SK-N-SH (cell line): Measurements from ENCODE around the gene IGF1R. TPM values are rescaled to one million over a fixed set of nuclear protein-coding genes. Genes with fewer than 3 reads are reported as not detected.

ENCODE experiments used
- CTCF ChIA-PET: fragments of 300-600, 350-600 bp; formaldehyde crosslinking; extraction: SDS; loops from one replicate; lab custom pipeline; 2021; lab: Yijun Ruan, JAX
- POLR2A ChIA-PET: fragments of 350-600 bp; sonication (Branson Sonifier 250); formaldehyde crosslinking; extraction: SDS; loops from one replicate; lab custom pipeline; 2020; ENCODE audit warnings: antibody characterized with exemption, inconsistent platforms; lab: Yijun Ruan, JAX
- DNase-seq: peaks from one replicate; pipeline ENCODE4 v3.0.0; 2012
- H2AFZ ChIP-seq: fragments of 200-600 bp; sonication (generic); 2 replicates; pipeline ENCODE4 v1.8.1; 2016; ENCODE audit warnings: antibody characterized with exemption, mild to moderate bottlenecking, low read depth
- H3F3A ChIP-seq: fragments of 200-600 bp; sonication (generic); replicated peaks from 2 replicates; pipeline ENCODE3; 2016; ENCODE audit warnings: antibody characterized with exemption, mild to moderate bottlenecking; ENCODE audit not compliant: insufficient read depth
- H3K27ac ChIP-seq, 2 experiments: fragments of 200-500 bp in 1 of 2; fragments of 200-600 bp in 1 of 2; sonication (Bioruptor generic) in 1 of 2; sonication (generic), shearing (Covaris generic) in 1 of 2; 2 replicates each; pipeline versions ENCODE4 v1.5.1 to v1.6.1; 2014 to 2016; ENCODE audit warnings: low read depth in 2 of 2, inconsistent platforms in 1 of 2, low read length in 1 of 2, mild to moderate bottlenecking in 1 of 2, mixed read lengths in 1 of 2
- H3K27me3 ChIP-seq: fragments of 200-600 bp; sonication (generic), shearing (Covaris generic); 2 replicates; pipeline ENCODE4 v1.6.1; 2016; ENCODE audit warnings: mixed run types; ENCODE audit not compliant: insufficient read depth
- H3K36me3 ChIP-seq, 2 experiments: fragments of 200-500 bp in 1 of 2; fragments of 200-600 bp in 1 of 2; sonication (Bioruptor generic) in 1 of 2; sonication (generic) in 1 of 2; replicated peaks in 1 of 2; 2 replicates each; pipeline versions ENCODE3 to v1.5.1; 2014 to 2016; ENCODE audit warnings: low read length in 1 of 2, mild to moderate bottlenecking in 1 of 2; ENCODE audit not compliant: insufficient read depth in 2 of 2, control insufficient read depth in 1 of 2
- H3K4me1 ChIP-seq, 2 experiments: fragments of 200-500 bp in 1 of 2; fragments of 200-600 bp in 1 of 2; sonication (Bioruptor generic) in 1 of 2; sonication (generic), shearing (Covaris generic) in 1 of 2; 2 replicates each; pipeline versions ENCODE4 v1.5.1 to v1.6.1; 2014 to 2016; ENCODE audit warnings: low read depth in 1 of 2, low read length in 1 of 2, mixed run types in 1 of 2; ENCODE audit not compliant: insufficient read depth in 2 of 2, control insufficient read depth in 1 of 2
- H3K4me2 ChIP-seq: fragments of 200-600 bp; sonication (generic), shearing (Covaris generic); 2 replicates; pipeline ENCODE4 v1.6.1; 2017; ENCODE audit warnings: mixed run types
- H3K4me3 ChIP-seq, 2 experiments: fragments of 200-500 bp in 1 of 2; fragments of 200-600 bp in 1 of 2; sonication (Bioruptor generic) in 1 of 2; sonication (generic), shearing (Covaris generic) in 1 of 2; 2 replicates each; pipeline versions ENCODE4 v1.5.1 to v1.8.1; 2014 to 2016; ENCODE audit warnings: low read depth in 2 of 2, inconsistent platforms in 1 of 2, low read length in 1 of 2, mild to moderate bottlenecking in 1 of 2, mixed read lengths in 1 of 2, moderate library complexity in 1 of 2
- H3K79me2 ChIP-seq: fragments of 200-600 bp; sonication (generic); 2 replicates; pipeline ENCODE4 v1.8.1; 2017; ENCODE audit warnings: mild to moderate bottlenecking; ENCODE audit not compliant: insufficient read depth
- H3K9ac ChIP-seq: fragments of 200-600 bp; sonication (generic); 2 replicates; pipeline ENCODE4 v1.6.1; 2017; ENCODE audit warnings: mixed run types
- H3K9me2 ChIP-seq: fragments of 200-600 bp; sonication (generic); 2 replicates; pipeline ENCODE4 v1.6.1; 2017; ENCODE audit warnings: mixed run types
- H3K9me3 ChIP-seq: fragments of 200-600 bp; sonication (generic); 2 replicates; pipeline ENCODE4 v1.6.1; 2017; ENCODE audit warnings: mixed run types, mild to moderate bottlenecking, moderate library complexity
- H4K20me1 ChIP-seq: fragments of 200-600 bp; sonication (generic); 2 replicates; pipeline ENCODE4 v1.6.1; 2017; ENCODE audit warnings: mild to moderate bottlenecking, mixed run types; ENCODE audit not compliant: insufficient read depth
- CTCF ChIP-seq: fragments of 200-600 bp; sonication (generic); IDR thresholded peaks from 2 replicates; pipeline ENCODE4 v1.6.1; 2017; ENCODE audit warnings: antibody characterized with exemption, mild to moderate bottlenecking, moderate library complexity
- ELF1 ChIP-seq: IDR thresholded peaks from 2 replicates; pipeline ENCODE4 v1.4.0; 2012
- FOXJ3 ChIP-seq: sonication (generic); formaldehyde crosslinking; IDR thresholded peaks from 2 replicates; pipeline ENCODE4 v1.5.1; 2020; ENCODE audit warnings: mild to moderate bottlenecking, missing genetic modification reagents
- FOXM1 ChIP-seq: IDR thresholded peaks from 2 replicates; pipeline ENCODE4 v1.4.0; 2012; ENCODE audit warnings: low read depth, mild to moderate bottlenecking
- GABPA ChIP-seq: IDR thresholded peaks from 2 replicates; pipeline ENCODE4 v1.4.0; 2012; ENCODE audit warnings: low read depth, mild to moderate bottlenecking
- GATA2 ChIP-seq: sonication (generic); formaldehyde crosslinking; IDR thresholded peaks from 2 replicates; pipeline ENCODE4 v1.5.0; 2020; ENCODE audit warnings: mild to moderate bottlenecking, missing genetic modification reagents
- MEF2A ChIP-seq: IDR thresholded peaks from 2 replicates; pipeline ENCODE4 v1.4.0; 2012; ENCODE audit warnings: low read depth, borderline replicate concordance
- NFIC ChIP-seq: IDR thresholded peaks from 2 replicates; pipeline ENCODE4 v1.4.0; 2012; ENCODE audit warnings: borderline replicate concordance
- PBX3 ChIP-seq: IDR thresholded peaks from 2 replicates; pipeline ENCODE4; 2012
- POLR2AphosphoS5 ChIP-seq: IDR thresholded peaks from 2 replicates; pipeline ENCODE4 v1.6.1; 2012; ENCODE audit warnings: low read depth, low read length
- RAD21 ChIP-seq: IDR thresholded peaks from 2 replicates; pipeline ENCODE4 v1.6.1; 2012; ENCODE audit warnings: mild to moderate bottlenecking, low read length
- RFX5 ChIP-seq: IDR thresholded peaks from 2 replicates; pipeline ENCODE4 v1.6.1; 2012; ENCODE audit warnings: mild to moderate bottlenecking, improper control_type of control experiment, low read length
- RXRA ChIP-seq: IDR thresholded peaks from 2 replicates; pipeline ENCODE4 v1.4.0; 2012; ENCODE audit warnings: low read depth, mild to moderate bottlenecking, borderline replicate concordance
- SIN3A ChIP-seq: IDR thresholded peaks from 2 replicates; pipeline ENCODE4 v1.6.1; 2012; ENCODE audit warnings: low read depth, mild to moderate bottlenecking, low read length, moderate library complexity, borderline replicate concordance
- SMC3 ChIP-seq: IDR thresholded peaks from 2 replicates; pipeline ENCODE4 v1.6.1; 2012; ENCODE audit warnings: low read depth, low read length, improper control_type of control experiment
- USF1 ChIP-seq: IDR thresholded peaks from 2 replicates; pipeline ENCODE4 v1.4.0; 2012; ENCODE audit warnings: low read depth, borderline replicate concordance
- WGBS: methylation state at CpG from one replicate; pipeline ENCODE4 v1.1.6; 2017; ENCODE audit warnings: low lambda C conversion rate; 5-methylcytosine and 5-hydroxymethylcytosine counted together
- polyA plus RNA-seq, 3 experiments: library from polyadenylated mRNA; depleted of rRNA; stranded (reverse); fragments of >200 nt; gene quantifications; 2 replicates each; pipeline ENCODE4 v1.2.3, GENCODE V29; 2012
- TF ChIP-seq, protein P1 (sequence below): IDR thresholded peaks from 2 replicates; pipeline ENCODE4 v1.6.1; 2012; ENCODE audit warnings: mild to moderate bottlenecking, low read depth, low read length, moderate library complexity

Gene IGF1R
- polyA plus RNA-seq, 1 of the 3 experiments (the other 2 are of a cell fraction): 9.5 TPM

DNA sequence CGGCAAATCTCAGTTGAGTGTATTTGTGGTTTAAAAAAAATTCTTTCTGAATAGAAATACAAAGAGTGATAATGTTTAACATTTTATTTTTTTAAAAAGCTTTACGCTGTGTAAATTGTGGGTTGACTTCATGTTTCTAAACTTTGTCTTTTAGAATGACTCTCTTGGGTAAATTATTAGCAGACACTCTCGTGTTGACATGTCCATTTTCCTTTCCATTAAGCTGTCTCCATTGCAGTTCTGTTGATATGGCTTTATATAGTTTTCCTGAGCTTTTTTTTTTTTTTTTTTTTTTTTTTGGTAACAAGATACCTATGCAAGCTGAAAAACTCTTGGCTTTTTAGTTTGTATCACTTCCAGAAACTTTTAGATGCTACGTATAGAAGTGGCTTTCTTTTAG is 92.6 kb downstream of the IGF1R start:
- DNase-seq: no peak
- TF ChIP-seq ELF1 (no peak), NFIC (no peak), USF1 (no peak), SMC3 (no peak), PBX3 (no peak), RAD21 (no peak), SIN3A (no peak), RFX5 (no peak), RXRA (no peak), GATA2 (CRISPR knock-in tag) (no peak), POLR2AphosphoS5 (no peak), GABPA (no peak), CTCF (no peak), MEF2A (no peak), FOXM1 (no peak), FOXJ3 (no peak)
- TF ChIP-seq, protein P1, sequence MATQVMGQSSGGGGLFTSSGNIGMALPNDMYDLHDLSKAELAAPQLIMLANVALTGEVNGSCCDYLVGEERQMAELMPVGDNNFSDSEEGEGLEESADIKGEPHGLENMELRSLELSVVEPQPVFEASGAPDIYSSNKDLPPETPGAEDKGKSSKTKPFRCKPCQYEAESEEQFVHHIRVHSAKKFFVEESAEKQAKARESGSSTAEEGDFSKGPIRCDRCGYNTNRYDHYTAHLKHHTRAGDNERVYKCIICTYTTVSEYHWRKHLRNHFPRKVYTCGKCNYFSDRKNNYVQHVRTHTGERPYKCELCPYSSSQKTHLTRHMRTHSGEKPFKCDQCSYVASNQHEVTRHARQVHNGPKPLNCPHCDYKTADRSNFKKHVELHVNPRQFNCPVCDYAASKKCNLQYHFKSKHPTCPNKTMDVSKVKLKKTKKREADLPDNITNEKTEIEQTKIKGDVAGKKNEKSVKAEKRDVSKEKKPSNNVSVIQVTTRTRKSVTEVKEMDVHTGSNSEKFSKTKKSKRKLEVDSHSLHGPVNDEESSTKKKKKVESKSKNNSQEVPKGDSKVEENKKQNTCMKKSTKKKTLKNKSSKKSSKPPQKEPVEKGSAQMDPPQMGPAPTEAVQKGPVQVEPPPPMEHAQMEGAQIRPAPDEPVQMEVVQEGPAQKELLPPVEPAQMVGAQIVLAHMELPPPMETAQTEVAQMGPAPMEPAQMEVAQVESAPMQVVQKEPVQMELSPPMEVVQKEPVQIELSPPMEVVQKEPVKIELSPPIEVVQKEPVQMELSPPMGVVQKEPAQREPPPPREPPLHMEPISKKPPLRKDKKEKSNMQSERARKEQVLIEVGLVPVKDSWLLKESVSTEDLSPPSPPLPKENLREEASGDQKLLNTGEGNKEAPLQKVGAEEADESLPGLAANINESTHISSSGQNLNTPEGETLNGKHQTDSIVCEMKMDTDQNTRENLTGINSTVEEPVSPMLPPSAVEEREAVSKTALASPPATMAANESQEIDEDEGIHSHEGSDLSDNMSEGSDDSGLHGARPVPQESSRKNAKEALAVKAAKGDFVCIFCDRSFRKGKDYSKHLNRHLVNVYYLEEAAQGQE: no peak
- TF ChIP-seq, all 33 proteins: peak for 0
- Histone ChIP-seq H3K9ac (no peak overlapping the region), H3F3A (no peaks in the 10 kb centered on the region), H2AFZ (no peak overlapping the region), H3K27me3 (no peaks in the 10 kb centered on the region), H3K27ac (no peak overlapping the region), H3K79me2 (peaks cover 90% of the 10 kb centered on the region), H3K36me3 (no peaks in the 10 kb centered on the region), H4K20me1 (peaks cover 27% of the 10 kb centered on the region; the same call in 1 of the 2 replicates), H3K9me2 (no peaks in the 10 kb centered on the region), H3K4me2 (no peak overlapping the region), H3K4me1 (peaks cover 8 to 36% of the 10 kb centered on the region in 2 experiments; a peak in 3 of 4 replicates), H3K4me3 (no peak overlapping the region), H3K9me3 (no peaks in the 10 kb centered on the region)
- ChIA-PET CTCF (interaction anchor here (1.2 kb wide), 2 partner anchors 21 to 92 kb away, joined by 3 read pairs; no protein-coding TSS in a partner anchor), POLR2A (no interaction called here)
- WGBS: 87% methylated on average over 4 of the region's 4 CpGs
